ENCODE measurements around the gene KLF5.
A peak's percentile ranks its signal among the peaks of the same experiment; 100 is the strongest.
"Not testable (repeated sequence)": the region's sequence is repeated elsewhere in the genome, so short reads cannot be mapped to it uniquely, and the experiment has no call there.

KLF5 gene

GRCh38 chr13:73058736-73059459, at the start of gene KLF5:
Gene KLF5 (plus strand): TSS chr13:73059005. CDS start chr13:73059328, 323 bp downstream.
- DNase-seq (ENCODE audit: low read depth in 2 of 2): peak; percentile 86

- no peak for DNase-seq (ENCODE audit: low read depth in 2 of 2)
Measured at GRCh38 chr13:73011751-73012150, 47.1 kb upstream of the KLF5 start.

GRCh38 chr13:73015805-73016204, 43.0 kb upstream of the KLF5 start:
- DNase-seq (ENCODE audit: low read depth in 2 of 2): no peak

GRCh38 chr13:73018336-73018735, 40.5 kb upstream of the KLF5 start:
- DNase-seq (ENCODE audit: low read depth in 2 of 2): no peak

- DNase-seq (ENCODE audit: low read depth in 2 of 2): no peak
Measured at GRCh38 chr13:73025217-73026012, 33.4 kb upstream of the KLF5 start.

- DNase-seq (ENCODE audit: low read depth in 2 of 2): no peak
Measured at GRCh38 chr13:73034901-73035300, 23.9 kb upstream of the KLF5 start.

GRCh38 chr13:73035660-73036059, 23.1 kb upstream of the KLF5 start:
- DNase-seq (ENCODE audit: low read depth in 2 of 2): no peak

- no peak for DNase-seq (ENCODE audit: low read depth in 2 of 2)
Measured at GRCh38 chr13:73036566-73036965, 22.2 kb upstream of the KLF5 start.

GRCh38 chr13:73038064-73038463, 20.7 kb upstream of the KLF5 start:
- DNase-seq (ENCODE audit: low read depth in 2 of 2): no peak

- DNase-seq (ENCODE audit: low read depth in 2 of 2): no peak
Measured at GRCh38 chr13:73039201-73040108, 19.4 kb upstream of the KLF5 start.

GRCh38 chr13:73040484-73040883, 18.3 kb upstream of the KLF5 start:
- DNase-seq (ENCODE audit: low read depth in 2 of 2): no peak

- DNase-seq (ENCODE audit: low read depth in 2 of 2): no peak
Measured at GRCh38 chr13:73040968-73041596, 17.7 kb upstream of the KLF5 start.

GRCh38 chr13:73045031-73045430, 13.8 kb upstream of the KLF5 start:
- no peak for DNase-seq (ENCODE audit: low read depth in 2 of 2)

GRCh38 chr13:73048615-73049014, 10.2 kb upstream of the KLF5 start:
- DNase-seq (ENCODE audit: low read depth in 2 of 2): not testable (repeated sequence)

- DNase-seq (ENCODE audit: low read depth in 2 of 2): no peak
Measured at GRCh38 chr13:73054712-73055111, 4.1 kb upstream of the KLF5 start.

GRCh38 chr13:73055813-73056564, 2.8 kb upstream of the KLF5 start:
- peak; percentile 65 to 67 for DNase-seq (ENCODE audit: low read depth in 2 of 2)

- no peak for DNase-seq (ENCODE audit: low read depth in 2 of 2)
Measured at GRCh38 chr13:73056565-73056962, 2.2 kb upstream of the KLF5 start.

- DNase-seq (ENCODE audit: low read depth in 2 of 2): no peak
Measured at GRCh38 chr13:73057284-73058063, 1.3 kb upstream of the KLF5 start.

GRCh38 chr13:73058064-73058313, 816 bp upstream of the KLF5 start:
- no peak for DNase-seq (ENCODE audit: low read depth in 2 of 2)

- DNase-seq (ENCODE audit: low read depth in 2 of 2): no peak
Measured at GRCh38 chr13:73058432-73058735, 421 bp upstream of the KLF5 start.

Data from fibroblast of skin of left quadriceps (primary cell).